ENCODE measurements around the gene PAXIP1.

Gene PAXIP1

GRCh38 chr7:154996101-154996500, 6.8 kb downstream of the PAXIP1 start:
- no peak for DNase-seq

- no peak for DNase-seq
These were observed 7.9 kb downstream of the PAXIP1 start for GRCh38 chr7:154994996-154995395.

- no peak for DNase-seq
These were observed 11.9 kb downstream of the PAXIP1 start for GRCh38 chr7:154990964-154991540.

- DNase-seq = no peak
These were observed 15.4 kb downstream of the PAXIP1 start for GRCh38 chr7:154987571-154987970.

- no peak for DNase-seq
These were observed 16.6 kb downstream of the PAXIP1 start for GRCh38 chr7:154986200-154986945.

- no peak for DNase-seq
These were observed 17.7 kb downstream of the PAXIP1 start for GRCh38 chr7:154985230-154985629.

GRCh38 chr7:154984601-154985188, 18.2 kb downstream of the PAXIP1 start:
- no peak for DNase-seq

GRCh38 chr7:154978017-154978416, 24.9 kb downstream of the PAXIP1 start:
- DNase-seq = no peak

- DNase-seq = no peak
These were observed 25.7 kb downstream of the PAXIP1 start for GRCh38 chr7:154977250-154977649.

GRCh38 chr7:154976844-154977243, 26.1 kb downstream of the PAXIP1 start:
- DNase-seq = no peak

- no peak for DNase-seq
These were observed 26.9 kb downstream of the PAXIP1 start for GRCh38 chr7:154975984-154976383.

GRCh38 chr7:154973381-154973780, 29.5 kb downstream of the PAXIP1 start:
- DNase-seq = no peak

- DNase-seq = no peak
These were observed 34.5 kb downstream of the PAXIP1 start for GRCh38 chr7:154968336-154969001.

GRCh38 chr7:154967401-154967955, 35.4 kb downstream of the PAXIP1 start:
- no peak for DNase-seq

GRCh38 chr7:154965014-154965413, 37.9 kb downstream of the PAXIP1 start:
- no peak for DNase-seq

- DNase-seq = no peak
These were observed 42.7 kb downstream of the PAXIP1 start for GRCh38 chr7:154960063-154960790.

GRCh38 chr7:154956427-154956826, 46.5 kb downstream of the PAXIP1 start:
- no peak for DNase-seq

GRCh38 chr7:154953006-154953684, 49.8 kb downstream of the PAXIP1 start:
- peak; percentile 57 for DNase-seq

- no peak for DNase-seq
These were observed 52.0 kb downstream of the PAXIP1 start for GRCh38 chr7:154950960-154951359.

GRCh38 chr7:154947604-154948003, 55.3 kb downstream of the PAXIP1 start:
- no peak for DNase-seq

- no peak for DNase-seq
These were observed 56.8 kb downstream of the PAXIP1 start for GRCh38 chr7:154946166-154946565.

GRCh38 chr7:154943906-154944305, 59.0 kb downstream of the PAXIP1 start:
- DNase-seq = no peak

All from activated CD4-positive, alpha-beta T cell treated with anti-CD3 and anti-CD28 coated beads, Interleukin-10, Interleukin-2, amounts not matched to agents 100 ng/mL and 50 ng/mL, durations not matched to agents 16 hours and 8 hours (primary cell).